ENCODE results near the gene RXRB.

GRCh38 chr6:33170176-33171015 is 30.1 kb downstream of the RXRB start:
- TF ChIP-seq EP300 (IDR thresholded peaks at IDR 0.05; ENCODE audit: borderline replicate concordance in 1 of 2, low read depth in 1 of 2, low read length in 1 of 2): no peak
- no peak for TF ChIP-seq CTCF (IDR thresholded peaks at IDR 0.05)
- TF ChIP-seq NRF1 (IDR thresholded peaks at IDR 0.05; ENCODE audit: low read depth, low read length): no peak
- TF ChIP-seq USF1 (IDR thresholded peaks at IDR 0.05; ENCODE audit: borderline replicate concordance, low read depth): no peak
- no peak for TF ChIP-seq FOXM1 (IDR thresholded peaks at IDR 0.05; ENCODE audit: low read depth)
- TF ChIP-seq EZH2phosphoT487 (IDR thresholded peaks at IDR 0.05; ENCODE audit: borderline replicate concordance, low read depth): no peak
- TF ChIP-seq MXI1 (IDR thresholded peaks at IDR 0.05; ENCODE audit: low read depth, low read length): no peak
- no peak for TF ChIP-seq SMC3 (IDR thresholded peaks at IDR 0.05; ENCODE audit: low read depth, low read length)
- no peak for TF ChIP-seq ZBTB33 (IDR thresholded peaks at IDR 0.05; ENCODE audit: borderline replicate concordance, low read depth)
- TF ChIP-seq CHD2 (IDR thresholded peaks at IDR 0.05; ENCODE audit: low read length, partially characterized antibody): no peak
- TF ChIP-seq MAX (IDR thresholded peaks at IDR 0.05; ENCODE audit: low read depth): no peak

Measured in SK-N-SH (cell line).